HG02973 (cell line): ENCODE measurements around the gene CEP126.

Source experiments
- ATAC-seq: cut with Tn5 transposase; IDR thresholded peaks from one replicate; pipeline ENCODE4 v1.9.1; 2021; ENCODE audit warnings: moderate library complexity; ENCODE audit not compliant: unreplicated experiment

CEP126 gene

DNA sequence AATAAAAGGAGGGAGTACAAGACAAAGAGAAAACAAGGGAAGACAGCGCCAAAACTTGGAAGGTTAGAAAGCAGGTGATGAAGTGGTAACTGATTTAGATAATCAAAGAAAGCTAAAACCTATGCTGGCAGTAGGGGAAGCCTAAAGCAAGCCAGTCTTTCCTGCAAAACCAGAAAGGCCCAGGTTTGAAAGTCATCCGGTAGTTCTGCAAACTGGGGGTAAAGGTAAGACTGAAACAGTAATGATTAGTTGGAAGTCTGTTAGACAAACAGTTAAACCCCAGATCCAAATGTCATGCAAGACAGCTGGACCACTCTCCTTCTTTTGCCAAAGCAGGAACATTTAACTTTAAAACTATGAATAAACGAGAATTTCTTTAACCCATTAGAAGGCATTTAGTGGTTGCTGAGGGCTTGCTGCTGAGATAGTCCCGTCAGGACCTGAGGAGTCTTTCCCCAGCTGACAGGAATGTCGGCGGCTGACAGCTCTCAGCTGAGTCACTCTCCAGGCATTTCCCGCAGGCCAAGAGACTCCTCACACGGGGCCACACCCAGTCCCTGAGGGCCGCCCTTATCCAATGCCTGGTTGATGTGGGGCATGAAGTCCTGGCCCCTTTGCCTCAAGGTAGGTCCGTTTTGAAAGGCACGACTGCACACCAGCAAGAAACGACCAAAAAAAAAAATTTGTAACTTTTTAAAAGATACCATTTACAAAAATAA is 96.1 kb downstream of the CEP126 start:
- ATAC-seq, result no peak

DNA sequence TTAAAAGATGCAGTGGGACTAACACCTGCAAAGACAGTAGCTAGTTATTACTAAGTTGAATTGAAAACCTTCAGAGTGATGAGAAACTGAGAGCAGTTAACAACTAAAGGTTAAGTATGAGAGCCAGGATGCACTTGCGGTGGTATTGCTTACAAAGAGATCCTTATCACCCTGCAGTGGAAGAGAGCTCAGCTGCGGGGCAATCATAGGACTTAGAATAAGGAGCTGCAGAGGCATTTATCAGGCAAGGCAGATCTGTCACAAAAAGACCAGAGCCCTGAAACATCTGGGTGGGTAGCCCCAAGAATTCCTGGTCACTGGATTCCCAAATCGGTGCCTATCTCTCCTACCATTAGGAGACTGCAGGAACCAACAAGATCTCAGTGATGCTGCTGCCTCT is 98.1 kb downstream of the CEP126 start:
- no peak for ATAC-seq

DNA sequence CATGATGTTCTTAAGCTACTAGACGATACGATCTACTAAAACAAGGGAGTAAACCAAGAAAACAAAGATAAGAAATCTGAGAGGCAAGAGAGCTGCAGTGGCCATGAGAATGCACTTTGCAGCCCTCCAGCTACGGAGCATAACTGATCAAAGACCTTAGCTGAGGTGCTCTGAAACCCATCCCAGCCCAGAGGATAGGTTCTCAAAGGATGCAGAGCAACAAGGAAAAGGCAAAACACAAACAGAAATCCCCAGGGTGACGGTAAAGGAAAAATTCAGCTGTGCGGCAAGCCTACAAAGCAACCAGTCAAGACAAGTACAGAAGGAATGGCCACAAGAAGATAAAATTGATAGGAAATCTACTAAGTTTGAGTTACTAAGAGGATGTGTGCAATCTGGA is 99.9 kb downstream of the CEP126 start:
- ATAC-seq, result no peak

DNA sequence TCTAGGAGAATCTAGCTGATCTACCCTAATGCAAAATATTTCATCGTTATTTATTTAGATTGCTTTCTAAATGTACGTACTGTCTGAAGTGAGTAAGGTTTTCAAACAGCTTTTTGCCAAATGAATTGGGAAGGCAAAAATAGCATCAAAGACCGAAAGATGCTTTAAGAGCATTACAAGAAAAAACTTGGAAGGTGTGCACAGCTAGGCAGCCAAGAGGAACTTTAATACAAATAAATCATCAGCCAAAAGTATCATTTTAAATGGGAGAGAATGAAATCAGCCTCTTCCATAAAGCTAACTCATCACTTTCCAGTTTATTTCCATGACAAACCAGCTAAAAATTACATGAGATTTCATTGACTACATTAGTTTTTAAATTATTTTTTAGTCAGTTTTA is 102.2 kb downstream of the CEP126 start:
- no peak for ATAC-seq

DNA sequence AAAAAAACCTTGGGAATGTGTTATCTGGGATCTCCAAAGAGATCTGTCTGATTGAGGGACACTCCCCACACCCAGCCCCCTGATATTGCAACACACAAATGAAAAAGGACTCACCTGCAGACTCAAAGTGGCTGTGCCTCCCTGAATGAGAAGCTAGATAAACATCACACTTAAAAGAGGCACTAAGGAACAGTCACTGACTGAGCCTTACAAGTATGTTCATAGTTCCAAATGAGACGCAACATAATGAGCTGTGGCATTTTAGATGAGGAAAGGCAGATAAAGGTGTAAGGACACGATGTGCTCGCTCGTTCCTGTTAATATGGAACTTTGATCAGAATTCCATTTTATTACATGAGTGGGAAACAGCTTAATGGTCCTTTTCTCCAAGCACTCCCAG is 111.4 kb downstream of the CEP126 start:
- no peak for ATAC-seq

DNA sequence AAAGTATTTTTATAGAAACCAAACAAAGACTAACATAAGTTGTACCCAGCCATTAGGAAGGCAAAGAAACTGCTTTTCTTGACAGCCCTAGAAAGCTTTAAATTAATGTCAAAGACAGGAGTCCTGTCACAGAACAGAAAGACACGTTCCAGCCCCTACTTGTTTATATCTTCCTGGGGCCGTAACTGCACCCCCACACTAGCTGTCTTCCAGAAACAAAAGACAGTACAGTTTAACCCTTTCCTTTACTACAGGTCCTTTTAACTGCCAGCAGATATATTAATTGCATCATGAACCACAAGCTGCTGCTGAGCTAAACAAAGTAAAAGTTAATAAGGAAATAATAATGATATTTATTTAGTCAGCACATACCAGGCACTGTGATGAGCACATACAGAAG is 112.1 kb downstream of the CEP126 start:
- no peak for ATAC-seq

DNA sequence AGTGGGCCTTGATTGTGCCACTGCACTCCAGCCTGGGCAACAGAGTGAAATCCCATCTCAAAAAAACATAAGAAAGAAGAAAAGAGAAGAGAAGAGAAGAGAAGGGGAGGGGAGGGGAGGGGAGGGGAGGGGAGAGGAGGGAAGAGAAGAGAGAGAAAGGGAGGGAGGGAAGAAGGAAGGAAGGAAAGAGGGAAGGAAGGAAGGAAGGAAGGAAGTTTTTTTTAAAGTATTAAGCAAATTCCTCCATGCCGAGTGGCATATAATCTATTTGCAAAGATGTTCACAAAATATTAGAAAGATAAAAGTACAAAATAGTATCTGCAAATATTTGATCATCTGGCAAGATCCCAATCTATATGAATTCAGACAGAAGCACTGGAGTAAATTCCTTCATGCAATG is 121.9 kb downstream of the CEP126 start:
- no peak for ATAC-seq

DNA sequence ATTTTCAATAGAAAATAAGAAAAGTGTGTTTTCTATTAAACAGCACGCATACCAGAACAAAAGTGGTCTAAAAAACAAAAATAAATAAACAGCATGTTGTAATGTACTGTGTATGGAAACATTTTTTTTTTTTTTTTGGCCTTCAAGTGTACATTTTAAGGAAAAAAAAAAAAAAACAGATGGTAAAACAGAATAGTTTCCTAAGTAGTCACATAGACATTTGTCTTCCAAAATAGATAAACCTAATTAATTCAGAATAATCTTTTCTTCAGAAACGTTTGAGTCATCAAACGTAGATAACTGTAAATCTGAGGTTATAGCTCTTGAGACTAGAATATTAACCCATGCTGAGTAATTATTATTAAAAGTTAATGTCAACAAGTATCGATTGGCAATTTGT is 132.0 kb downstream of the CEP126 start:
- ATAC-seq, result no peak

DNA sequence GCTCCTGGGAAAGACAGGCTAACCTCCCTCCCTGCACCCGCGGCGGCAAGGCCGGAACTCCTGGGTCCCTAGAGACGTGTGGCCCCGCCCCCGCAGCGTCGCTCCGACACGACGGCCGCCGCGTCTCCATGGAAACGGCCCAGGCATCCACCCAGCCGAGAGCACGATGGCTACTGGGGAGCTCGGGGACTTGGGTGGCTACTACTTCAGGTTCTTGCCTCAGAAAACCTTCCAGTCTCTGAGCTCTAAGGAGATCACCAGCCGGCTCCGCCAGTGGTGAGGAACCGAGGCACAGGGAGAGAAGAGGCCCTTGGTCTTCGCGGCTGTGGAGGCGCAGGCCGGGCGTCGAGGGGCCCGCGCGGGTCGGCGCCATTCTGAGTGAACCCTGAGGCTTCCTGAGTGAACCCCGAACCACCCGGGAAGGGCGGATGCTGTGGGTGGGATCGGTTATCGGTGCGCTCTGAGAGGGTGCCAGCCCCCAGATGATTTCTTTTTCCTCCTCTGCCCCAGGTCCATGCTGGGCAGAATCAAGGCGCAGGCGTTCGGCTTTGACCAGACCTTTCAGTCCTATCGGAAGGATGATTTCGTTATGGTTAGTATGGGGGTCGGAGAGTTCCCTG is 132.6 kb downstream of the CEP126 start, which contains the start of gene CFAP300:
Gene CFAP300, plus strand, starts transcription at position 133 of the 620 bp plus-strand sequence. Its CDS starts 34 bp downstream, at position 167.
- ATAC-seq, result no peak
